Measurements from ENCODE around the gene RND2.
A peak's percentile ranks its signal among the peaks of the same experiment; 100 is the strongest.
"Not testable (repeated sequence)": the region's sequence is repeated elsewhere in the genome, so short reads cannot be mapped to it uniquely, and the experiment has no call there.

Gene RND2

GRCh38 chr17:43027091-43028032, 2.3 kb downstream of the RND2 start:
- no peak for DNase-seq (ENCODE audit: low spot score)

DNA sequence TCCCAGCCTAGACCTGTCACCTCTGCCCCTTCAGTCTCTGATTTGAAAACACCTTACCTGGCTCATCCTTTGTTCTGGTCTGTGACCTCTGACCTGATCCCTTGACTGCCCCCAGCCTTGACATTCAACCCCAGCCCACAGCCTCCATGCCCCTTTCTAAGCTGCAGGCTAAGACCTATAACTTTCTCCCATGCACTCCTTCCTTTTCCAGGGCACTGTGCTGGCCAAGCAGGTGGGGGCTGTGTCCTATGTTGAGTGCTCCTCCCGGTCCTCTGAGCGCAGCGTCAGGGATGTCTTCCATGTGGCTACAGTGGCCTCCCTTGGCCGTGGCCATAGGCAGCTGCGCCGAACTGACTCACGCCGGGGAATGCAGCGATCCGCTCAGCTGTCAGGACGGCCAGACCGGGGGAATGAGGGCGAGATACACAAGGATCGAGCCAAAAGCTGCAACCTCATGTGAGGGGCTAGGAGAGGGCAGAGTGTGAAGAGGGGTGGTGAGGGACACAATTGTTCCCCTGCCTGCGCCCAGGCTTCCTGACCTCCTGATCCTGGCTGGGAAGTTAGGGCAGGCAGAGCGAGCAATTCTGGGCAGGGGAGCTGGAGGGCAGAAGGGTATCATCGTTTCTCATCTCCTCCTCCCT, 3.3 kb downstream of the RND2 start:
- no peak for DNase-seq (ENCODE audit: low spot score)

DNA sequence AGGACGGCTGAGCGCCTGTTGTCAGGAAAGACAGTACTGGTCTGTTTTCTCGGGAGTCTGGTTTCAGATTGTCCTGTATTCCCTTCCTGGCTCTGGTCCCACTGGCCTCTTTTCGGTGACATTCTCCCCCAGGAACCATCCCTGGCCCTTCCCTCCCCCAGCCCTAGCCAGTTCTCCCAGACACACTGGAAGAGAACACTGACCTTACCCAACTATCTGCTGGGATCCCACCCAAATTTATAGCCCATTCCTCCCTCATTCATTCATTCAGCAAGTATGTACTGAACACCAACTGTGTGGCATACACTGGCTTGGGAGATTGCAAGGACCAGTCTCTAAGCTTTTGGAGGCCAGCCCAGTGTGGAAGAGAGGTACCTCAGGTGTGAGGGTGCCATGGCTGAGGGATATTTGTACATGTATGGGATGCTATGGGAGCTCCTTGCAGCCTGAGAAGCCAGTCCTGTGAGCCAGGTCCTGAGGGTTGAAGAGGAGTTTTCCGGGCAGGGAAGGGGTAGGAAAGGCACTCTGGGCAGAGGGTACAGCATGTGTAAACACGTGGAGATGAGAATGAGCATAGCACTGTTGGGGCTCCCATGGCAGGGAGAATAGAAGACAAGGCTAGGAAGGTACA, 5.2 kb downstream of the RND2 start:
- DNase-seq (ENCODE audit: low spot score) = peak; percentile 49

GRCh38 chr17:43031666-43032065, 6.6 kb downstream of the RND2 start:
- DNase-seq (ENCODE audit: low spot score) = no peak

- peak; percentile 68 for DNase-seq (ENCODE audit: low spot score)
Measured at GRCh38 chr17:43033948-43034881, 9.2 kb downstream of the RND2 start.

GRCh38 chr17:43034894-43035293, 9.9 kb downstream of the RND2 start:
- DNase-seq (ENCODE audit: low spot score) = no peak

- DNase-seq (ENCODE audit: low spot score) = no peak
Measured at GRCh38 chr17:43039646-43040045, 14.6 kb downstream of the RND2 start.

DNA sequence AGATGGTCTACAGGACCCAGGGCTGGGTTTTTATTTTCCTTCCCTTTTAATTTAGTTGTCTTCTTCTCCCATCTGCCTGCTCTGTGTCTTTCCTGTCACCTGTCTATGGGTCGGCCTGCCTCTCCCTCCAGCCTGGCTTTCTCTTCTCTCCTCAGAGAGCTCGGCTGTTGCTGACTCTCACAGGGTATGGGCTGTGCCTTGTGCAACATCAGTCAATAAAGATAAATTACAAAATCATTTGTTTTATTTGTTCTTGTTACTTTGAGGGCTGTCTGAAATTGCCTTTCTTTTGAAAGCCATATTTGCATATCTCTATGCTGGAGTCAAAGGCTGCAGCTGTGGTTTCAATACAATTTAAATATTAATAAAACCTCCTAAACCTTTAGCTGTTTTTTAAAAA, 15.6 kb downstream of the RND2 start:
- DNase-seq (ENCODE audit: low spot score) = no peak

GRCh38 chr17:43042025-43042628, 17.1 kb downstream of the RND2 start:
- no peak for DNase-seq (ENCODE audit: low spot score)

DNA sequence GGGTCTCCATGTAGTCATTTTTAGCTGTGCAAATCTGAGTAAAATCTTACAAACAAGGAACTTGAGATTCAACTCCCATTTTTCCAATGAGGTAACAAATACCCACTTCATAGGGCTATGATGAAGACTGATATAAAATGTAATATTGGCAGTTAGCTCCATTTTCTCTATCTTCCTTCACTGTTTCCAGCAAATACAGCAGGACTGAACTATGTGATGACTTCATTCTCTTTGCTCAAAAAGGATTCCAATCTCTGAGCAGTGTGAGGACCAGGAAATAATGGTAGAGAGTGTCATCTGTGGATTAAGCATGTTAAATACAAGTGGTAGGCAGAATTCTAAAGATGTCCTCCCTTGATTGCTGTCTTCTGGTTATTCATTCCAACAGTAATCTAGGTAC, 18.3 kb downstream of the RND2 start:
- DNase-seq (ENCODE audit: low spot score) = no peak

DNA sequence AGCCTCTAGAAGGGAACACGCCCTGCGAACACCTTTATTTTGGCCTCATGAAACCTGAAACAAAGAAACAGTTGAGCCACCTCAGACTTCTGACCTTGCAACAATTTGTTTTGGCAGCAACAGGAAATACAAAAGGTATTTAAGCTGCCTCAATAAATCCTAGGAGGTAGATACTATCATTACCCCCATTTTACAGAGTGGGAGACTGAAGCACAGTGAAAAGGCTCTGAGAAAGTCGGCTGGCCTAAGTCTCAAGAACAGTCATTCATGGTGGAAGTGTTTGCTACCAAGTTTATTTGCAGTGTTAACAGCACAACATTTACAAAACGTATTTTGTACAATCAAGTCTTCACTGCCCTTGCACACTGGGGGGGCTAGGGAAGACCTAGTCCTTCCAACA, 19.0 kb downstream of the RND2 start:
- no peak for DNase-seq (ENCODE audit: low spot score)

- no peak for DNase-seq (ENCODE audit: low spot score)
Measured at GRCh38 chr17:43051969-43052368, 26.9 kb downstream of the RND2 start.

- not testable (repeated sequence) for DNase-seq (ENCODE audit: low spot score)
Measured at GRCh38 chr17:43053008-43053407, 28.0 kb downstream of the RND2 start.

DNA sequence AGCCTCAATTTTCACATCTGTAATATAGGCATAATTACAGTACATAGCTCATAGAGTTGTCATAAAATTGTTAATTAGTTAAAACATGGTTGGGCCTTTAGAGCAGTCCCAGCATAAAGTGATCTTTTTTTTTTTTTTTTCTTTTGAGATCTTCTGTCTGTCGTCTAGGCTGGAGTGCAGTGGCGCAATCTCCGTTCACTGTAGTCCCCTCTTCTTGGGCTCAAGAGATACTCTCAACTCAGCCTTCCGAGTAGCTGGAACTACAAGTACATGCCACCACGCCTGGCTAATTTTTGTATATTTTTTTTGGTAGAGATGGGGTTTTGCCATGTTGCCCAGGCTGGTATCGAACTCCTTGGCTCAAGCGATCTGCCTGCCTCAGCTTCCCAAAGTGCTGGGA, 31.0 kb downstream of the RND2 start:
- no peak for DNase-seq (ENCODE audit: low spot score)

- no peak for DNase-seq (ENCODE audit: low spot score)
Measured at GRCh38 chr17:43062984-43063638, 38.1 kb downstream of the RND2 start.

GRCh38 chr17:43068570-43069367, 43.7 kb downstream of the RND2 start:
- DNase-seq (ENCODE audit: low spot score) = no peak

GRCh38 chr17:43069368-43069898, 44.4 kb downstream of the RND2 start:
- no peak for DNase-seq (ENCODE audit: low spot score)

- DNase-seq (ENCODE audit: low spot score) = no peak
Measured at GRCh38 chr17:43070257-43070656, 45.2 kb downstream of the RND2 start.

- DNase-seq (ENCODE audit: low spot score) = no peak
Measured at GRCh38 chr17:43070872-43071271, 45.8 kb downstream of the RND2 start.

DNA sequence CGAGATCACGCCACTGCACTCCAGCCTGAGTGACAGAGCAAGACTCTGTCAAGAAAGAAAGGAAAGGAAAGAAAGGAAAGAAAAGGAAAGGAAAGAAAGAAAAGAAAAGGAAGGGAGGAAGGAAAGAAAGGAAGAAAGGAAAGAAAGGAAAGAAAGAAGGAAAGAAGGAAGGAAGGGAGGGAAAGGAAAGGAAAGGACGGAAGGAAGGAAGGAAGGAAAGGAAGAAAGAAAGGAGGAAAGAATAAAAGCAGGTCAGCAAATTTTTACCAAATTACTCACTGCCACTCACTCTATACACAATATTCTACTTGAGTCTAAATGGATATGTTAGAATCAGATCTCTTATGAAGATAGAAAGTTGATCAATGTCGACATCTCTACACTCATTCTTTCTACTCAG, 49.8 kb downstream of the RND2 start:
- no peak for DNase-seq (ENCODE audit: low spot score)

All from globus pallidus (tissue), 1 donor.